ENCODE data around the gene APBB2.

GRCh38 chr4:40828661-40829060 lies 385.7 kb downstream of the APBB2 start:
- TF ChIP-seq EP300 (IDR thresholded peaks at IDR 0.05; ENCODE audit: borderline replicate concordance in 1 of 2, control insufficient read depth in 1 of 2, low read depth in 2 of 2, low read length in 2 of 2) (no peak), ZNF24 (IDR thresholded peaks at IDR 0.05) (no peak), HDGF (IDR thresholded peaks at IDR 0.05) (no peak), SP1 (IDR thresholded peaks at IDR 0.05; ENCODE audit: low read depth, low read length) (no peak), POLR2A (IDR thresholded peaks at IDR 0.05; ENCODE audit: low read depth, low read length) (no peak), RAD51 (IDR thresholded peaks at IDR 0.05) (no peak)
- TF ChIP-seq, protein P1, sequence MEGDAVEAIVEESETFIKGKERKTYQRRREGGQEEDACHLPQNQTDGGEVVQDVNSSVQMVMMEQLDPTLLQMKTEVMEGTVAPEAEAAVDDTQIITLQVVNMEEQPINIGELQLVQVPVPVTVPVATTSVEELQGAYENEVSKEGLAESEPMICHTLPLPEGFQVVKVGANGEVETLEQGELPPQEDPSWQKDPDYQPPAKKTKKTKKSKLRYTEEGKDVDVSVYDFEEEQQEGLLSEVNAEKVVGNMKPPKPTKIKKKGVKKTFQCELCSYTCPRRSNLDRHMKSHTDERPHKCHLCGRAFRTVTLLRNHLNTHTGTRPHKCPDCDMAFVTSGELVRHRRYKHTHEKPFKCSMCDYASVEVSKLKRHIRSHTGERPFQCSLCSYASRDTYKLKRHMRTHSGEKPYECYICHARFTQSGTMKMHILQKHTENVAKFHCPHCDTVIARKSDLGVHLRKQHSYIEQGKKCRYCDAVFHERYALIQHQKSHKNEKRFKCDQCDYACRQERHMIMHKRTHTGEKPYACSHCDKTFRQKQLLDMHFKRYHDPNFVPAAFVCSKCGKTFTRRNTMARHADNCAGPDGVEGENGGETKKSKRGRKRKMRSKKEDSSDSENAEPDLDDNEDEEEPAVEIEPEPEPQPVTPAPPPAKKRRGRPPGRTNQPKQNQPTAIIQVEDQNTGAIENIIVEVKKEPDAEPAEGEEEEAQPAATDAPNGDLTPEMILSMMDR (IDR thresholded peaks at IDR 0.05 in 2 of 3, conservative IDR thresholded peaks at IDR 0.05 in 1 of 3; ENCODE audit: control insufficient read depth in 2 of 3, extremely low read depth in 1 of 3, insufficient read depth in 1 of 3, low read depth in 3 of 3, low read length in 3 of 3) = no peak
